Gastroesophageal sphincter (tissue), 3 donors: ENCODE data around the gene INO80C.

ENCODE experiments used
- CTCF ChIP-seq, 4 experiments: fragments of 200-600 bp in 2 of 4; fragments of 450-650 bp in 2 of 4; sonication (generic) in 1 of 4; IDR thresholded peaks; one replicate each; pipeline ENCODE4 v1.5.1; 2017 to 2019; ENCODE audit warnings: antibody characterized with exemption in 4 of 4, mild to moderate bottlenecking in 2 of 4, moderate library complexity in 2 of 4
- EP300 ChIP-seq: sonication (generic); formaldehyde crosslinking; IDR thresholded peaks from one replicate; pipeline ENCODE4 v1.6.1; 2017; ENCODE audit warnings: antibody characterized with exemption, mild to moderate bottlenecking
- POLR2A ChIP-seq, 2 donors: fragments of 450-650 bp; IDR thresholded peaks; one replicate each; pipeline ENCODE4 v1.6.1; 2017; ENCODE audit warnings: antibody characterized with exemption in 2 of 2, mild to moderate bottlenecking in 2 of 2, moderate library complexity in 1 of 2
- POLR2AphosphoS5 ChIP-seq: sonication (generic); formaldehyde crosslinking; IDR thresholded peaks from one replicate; pipeline ENCODE4 v1.6.1; 2017; ENCODE audit warnings: antibody characterized with exemption

GRCh38 chr18:35467624-35468016, 30.1 kb downstream of the INO80C start:
- TF ChIP-seq POLR2AphosphoS5 (no peak), POLR2A (IDR thresholded peaks at IDR 0.05) (no peak), CTCF (IDR thresholded peaks at IDR 0.05) (no peak), EP300 (no peak)
